NCI-H2029 treated with DMSO at 0.1 percent for 48 hours (cell line): ENCODE data around the gene PSAPL1.

Source experiments
- DNase-seq: peaks from one replicate; lab custom pipeline; 2025; lab: John Stamatoyannopoulos, UW

Gene PSAPL1

GRCh38 chr4:7396186-7396910 lies 38.4 kb downstream of the PSAPL1 start:
- no peak for DNase-seq

- no peak for DNase-seq
Observed at GRCh38 chr4:7395645-7396044, 39.1 kb downstream of the PSAPL1 start.

- DNase-seq = no peak
Observed at GRCh38 chr4:7394681-7395451, 39.9 kb downstream of the PSAPL1 start.

GRCh38 chr4:7393601-7394575 lies 40.8 kb downstream of the PSAPL1 start:
- no peak for DNase-seq

GRCh38 chr4:7392438-7393421 lies 42.0 kb downstream of the PSAPL1 start:
- no peak for DNase-seq

GRCh38 chr4:7391637-7392437 lies 42.9 kb downstream of the PSAPL1 start:
- DNase-seq = no peak

- DNase-seq = no peak
Observed at GRCh38 chr4:7390906-7391636, 43.7 kb downstream of the PSAPL1 start.

GRCh38 chr4:7390336-7390735 lies 44.4 kb downstream of the PSAPL1 start:
- no peak for DNase-seq

- DNase-seq = no peak
Observed at GRCh38 chr4:7389719-7390118, 45.0 kb downstream of the PSAPL1 start.

- DNase-seq = no peak
Observed at GRCh38 chr4:7389101-7389701, 45.5 kb downstream of the PSAPL1 start.

- DNase-seq = no peak
Observed at GRCh38 chr4:7388627-7389026, 46.1 kb downstream of the PSAPL1 start.

GRCh38 chr4:7387925-7388324 lies 46.8 kb downstream of the PSAPL1 start:
- no peak for DNase-seq

GRCh38 chr4:7384929-7385890 lies 49.5 kb downstream of the PSAPL1 start:
- peak; percentile 27 for DNase-seq

GRCh38 chr4:7384003-7384928 lies 50.5 kb downstream of the PSAPL1 start:
- DNase-seq = no peak

- DNase-seq = no peak
Observed at GRCh38 chr4:7383266-7383665, 51.5 kb downstream of the PSAPL1 start.

- no peak for DNase-seq
Observed at GRCh38 chr4:7382634-7383014, 52.1 kb downstream of the PSAPL1 start.
